HG03097 (cell line): ENCODE results near the gene DDX27.

Experiments used
- ATAC-seq: cut with Tn5 transposase; IDR thresholded peaks from one replicate; pipeline ENCODE4 v1.9.1; 2021; ENCODE audit not compliant: unreplicated experiment, low FRiP score

Gene DDX27

GRCh38 chr20:49287555-49288249 is 68.5 kb downstream of the DDX27 start:
- no peak for ATAC-seq

- ATAC-seq, result no peak
Observed at GRCh38 chr20:49288250-49288751, 69.1 kb downstream of the DDX27 start.

GRCh38 chr20:49288784-49289696 is 69.8 kb downstream of the DDX27 start:
- no peak for ATAC-seq

DNA sequence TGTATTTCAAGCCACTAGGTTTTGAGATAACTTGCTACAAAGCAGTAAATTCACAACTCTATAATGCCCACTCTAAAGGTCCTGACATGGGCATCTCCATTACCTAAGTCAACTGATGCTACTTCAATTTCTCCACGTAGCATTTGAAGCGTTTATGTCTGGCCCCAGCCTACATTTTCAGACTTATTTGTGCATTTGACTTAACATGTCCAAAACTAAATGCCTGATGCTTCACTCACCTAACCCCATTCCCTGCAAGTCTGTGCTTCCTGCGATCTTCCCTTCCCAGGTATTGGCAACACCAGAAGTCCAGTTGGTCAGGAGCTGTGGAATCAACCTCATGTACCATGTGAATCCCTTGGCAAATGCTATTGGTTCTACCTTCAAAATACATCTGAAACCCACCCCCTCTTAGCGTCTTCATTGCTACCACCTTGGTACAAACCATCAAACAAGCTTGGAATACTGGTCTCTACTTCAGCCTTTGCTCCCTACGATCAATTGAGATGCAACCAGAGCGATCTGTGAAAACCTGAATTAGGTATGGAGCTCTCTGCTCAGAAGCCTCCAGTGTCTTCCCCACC is 71.5 kb downstream of the DDX27 start:
- ATAC-seq, result no peak

DNA sequence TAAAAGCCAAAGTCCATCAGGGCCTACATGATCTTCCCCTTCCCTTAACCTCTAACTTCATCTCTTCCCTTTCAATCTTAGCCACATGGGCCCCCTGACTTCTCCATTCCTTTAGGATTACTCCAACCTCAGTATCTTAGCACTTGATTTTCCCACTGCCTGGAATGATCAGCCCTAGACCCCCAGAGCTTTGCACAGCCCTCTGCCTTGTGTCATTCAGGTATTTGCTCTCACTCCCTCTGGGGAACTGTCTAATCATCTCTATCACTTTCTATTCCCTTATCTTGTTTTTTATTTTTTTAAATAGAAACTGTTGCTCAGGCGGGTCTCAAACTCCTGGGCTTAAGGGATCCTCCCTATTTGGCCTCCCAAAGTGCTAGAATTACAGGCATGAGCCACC is 72.0 kb downstream of the DDX27 start:
- ATAC-seq, result no peak

DNA sequence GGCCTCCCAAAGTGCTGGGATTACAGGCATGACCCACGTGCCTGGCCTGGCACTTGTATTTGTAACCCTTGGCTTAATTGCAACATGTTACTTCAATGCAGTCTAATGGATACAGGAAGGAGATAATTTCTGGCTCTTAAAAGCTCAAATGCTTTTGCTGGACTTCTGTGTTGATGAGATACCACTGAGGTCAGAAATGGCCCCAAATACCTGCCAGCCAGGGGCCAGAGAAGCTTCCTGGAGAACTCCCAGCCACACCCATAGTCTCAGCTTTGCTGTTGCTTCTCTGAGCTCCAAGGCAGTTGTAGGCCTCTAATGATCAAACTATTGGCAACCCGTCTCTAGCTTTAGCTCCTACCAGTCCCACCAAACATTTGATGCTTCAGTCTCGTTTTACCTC is 72.8 kb downstream of the DDX27 start:
- ATAC-seq, result no peak

DNA sequence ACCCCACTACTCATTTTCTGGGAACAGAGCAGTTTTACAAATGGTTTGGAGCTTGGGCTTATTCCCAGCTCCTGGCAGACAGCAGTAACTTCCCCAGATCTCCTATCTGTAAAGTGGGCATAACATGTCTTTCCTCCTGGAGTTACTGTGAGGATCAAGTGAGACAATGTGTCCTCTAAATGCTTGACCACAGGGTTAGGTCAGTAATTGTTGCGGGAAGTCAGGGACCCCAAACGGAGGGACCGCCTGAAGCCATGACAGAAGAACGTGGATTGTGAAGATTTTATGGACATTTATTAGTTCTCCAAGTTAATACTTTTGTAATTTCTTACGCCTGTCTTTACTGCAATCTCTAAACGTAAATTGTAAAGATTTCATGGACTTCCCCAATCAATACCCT is 73.9 kb downstream of the DDX27 start:
- no peak for ATAC-seq
